Karpas-422 (cell line): ENCODE measurements around the gene NTM. TPM values are rescaled to one million over a fixed set of nuclear protein-coding genes. Genes with fewer than 3 reads are reported as not detected.

ENCODE experiments used
- DNase-seq: peaks from one replicate; pipeline ENCODE4 v3.0.0-alpha.2; 2015
- H2AFZ ChIP-seq: fragments of 200-600 bp; sonication (generic); 2 replicates; pipeline ENCODE4 v1.6.1; 2014; ENCODE audit warnings: antibody characterized with exemption, low read length, mixed read lengths
- H3K27ac ChIP-seq: fragments of 200-600 bp; sonication (generic); 2 replicates; pipeline ENCODE4 v1.5.1; 2014; ENCODE audit warnings: mild to moderate bottlenecking, low read length, moderate library complexity
- H3K27me3 ChIP-seq: fragments of 200-600 bp; sonication (generic); 2 replicates; pipeline ENCODE4 v1.6.1; 2014; ENCODE audit warnings: low read length, mixed read lengths
- H3K36me3 ChIP-seq: fragments of 200-600 bp; sonication (generic); 2 replicates; pipeline ENCODE4 v1.6.1; 2014; ENCODE audit warnings: low read length, mixed read lengths; ENCODE audit not compliant: insufficient read depth
- H3K4me1 ChIP-seq: fragments of 200-600 bp; sonication (generic); 2 replicates; pipeline ENCODE4 v1.6.1; 2014; ENCODE audit warnings: mild to moderate bottlenecking, low read length, mixed read lengths
- H3K4me2 ChIP-seq: fragments of 200-600 bp; sonication (generic); 2 replicates; pipeline ENCODE4 v1.6.1; 2014; ENCODE audit warnings: low read length, low read depth, mild to moderate bottlenecking; ENCODE audit not compliant: poor library complexity, severe bottlenecking
- H3K4me3 ChIP-seq: fragments of 200-600 bp; sonication (generic); 2 replicates; pipeline ENCODE4 v1.5.1; 2014; ENCODE audit warnings: mild to moderate bottlenecking, antibody characterized with exemption, low read length, mixed read lengths
- H3K79me2 ChIP-seq: fragments of 200-600 bp; sonication (generic); 2 replicates; pipeline ENCODE4 v1.6.1; 2014; ENCODE audit warnings: mild to moderate bottlenecking, low read length, mixed read lengths
- H3K9ac ChIP-seq: fragments of 200-600 bp; sonication (generic); 2 replicates; pipeline ENCODE4 v1.6.0; 2014; ENCODE audit warnings: low read length
- H3K9me2 ChIP-seq: fragments of 200-600 bp; sonication (generic), shearing (Covaris generic); replicated peaks from 2 replicates; pipeline ENCODE4 v1.6.0; 2014; ENCODE audit warnings: mild to moderate bottlenecking, low read length, moderate library complexity; ENCODE audit not compliant: insufficient read depth
- H3K9me3 ChIP-seq: fragments of 300-700, 200-600 bp; sonication (generic); 2 replicates; pipeline ENCODE4 v1.6.1; 2014; ENCODE audit warnings: low read length, mixed read lengths
- H4K20me1 ChIP-seq: fragments of 200-600 bp; sonication (generic); 2 replicates; pipeline ENCODE4 v1.6.1; 2014; ENCODE audit warnings: mild to moderate bottlenecking, antibody characterized with exemption, low read length, low read depth; ENCODE audit not compliant: insufficient read depth
- total RNA-seq: library from RNA; depleted of rRNA; stranded (reverse); fragments of >200 nt; shearing (Covaris generic); gene quantifications from 2 replicates; pipeline ENCODE4 v1.2.3, GENCODE V29; 2014; ENCODE audit warnings: low replicate concordance

Gene NTM
- total RNA-seq, 1 experiment from 2014 or later: not detected

DNA sequence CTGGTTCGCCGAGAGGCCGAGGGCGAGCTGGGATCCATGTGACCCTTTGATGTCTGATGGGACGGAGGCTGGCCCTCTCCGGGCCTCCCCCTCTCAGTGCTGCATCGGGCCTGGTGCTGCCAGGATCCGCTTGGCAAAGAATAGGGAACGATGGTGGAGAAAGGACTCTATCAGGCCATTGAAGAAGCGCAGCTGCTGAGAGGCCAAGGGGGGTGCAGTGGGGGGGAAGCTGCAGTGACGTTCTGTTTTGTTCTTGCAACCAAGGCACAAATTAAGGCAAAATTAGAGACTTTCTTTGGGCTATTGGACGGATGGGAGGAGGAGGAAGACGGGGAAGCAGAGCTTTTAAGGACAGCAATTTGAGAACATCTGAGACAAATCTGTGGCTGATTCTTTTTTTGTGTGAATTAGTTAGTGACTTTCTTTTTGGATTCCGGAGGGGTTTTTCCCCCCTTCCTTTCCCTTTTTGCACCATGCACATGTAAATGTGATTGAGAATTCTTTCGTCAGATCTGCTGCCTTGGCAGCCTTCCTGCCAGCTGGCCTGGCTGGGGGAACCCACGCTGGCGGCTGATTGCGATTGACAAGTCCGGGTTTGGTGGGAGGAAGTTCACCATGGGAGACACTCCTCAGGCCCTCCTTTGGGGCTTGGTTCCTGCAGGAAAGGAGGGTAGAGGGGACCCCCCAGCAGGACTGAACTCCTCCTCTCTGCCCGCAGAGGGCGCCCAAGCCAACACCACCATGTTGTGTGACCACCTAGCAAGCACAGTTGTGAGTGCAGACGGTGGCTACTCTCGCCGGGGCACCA, 214.6 kb downstream of the NTM start:
- Histone ChIP-seq H3K27me3 (no peaks in the 10 kb centered on the region), H4K20me1 (no peaks in the 10 kb centered on the region), H3K9me2 (no peaks in the 10 kb centered on the region), H3K4me1 (no peaks in the 10 kb centered on the region), H3K79me2 (no peaks in the 10 kb centered on the region), H3K4me2 (no peak overlapping the region), H3K9me3 (no peaks in the 10 kb centered on the region), H3K9ac (no peak overlapping the region), H3K27ac (no peak overlapping the region), H3K4me3 (no peak overlapping the region), H3K36me3 (no peaks in the 10 kb centered on the region), H2AFZ (no peak overlapping the region)
- DNase-seq: peak; percentile 54

DNA sequence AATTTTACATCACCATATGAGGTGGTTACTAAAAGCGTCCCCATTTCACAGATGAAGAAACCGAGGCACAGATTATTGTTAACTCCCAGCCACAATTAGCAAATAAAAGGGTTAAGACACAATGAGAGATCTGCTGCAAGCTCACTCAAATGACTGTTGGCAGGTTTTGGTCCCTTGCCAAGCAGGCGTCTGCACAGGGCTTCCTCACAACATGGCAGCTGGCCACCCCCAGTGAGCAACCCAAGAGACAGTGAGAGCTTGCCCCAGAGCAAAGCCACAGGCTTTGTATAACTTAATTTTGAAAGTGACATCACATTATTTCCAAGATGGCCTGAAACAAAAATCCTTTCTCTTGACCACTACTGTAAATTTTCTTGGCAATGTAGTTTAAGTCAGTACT, 217.6 kb downstream of the NTM start:
- H3K4me2 ChIP-seq: no peak overlapping the region
- peaks cover 2% of the 10 kb centered on the region; the same call in 1 of the 2 replicates for H3K4me1 ChIP-seq
- no peaks in the 10 kb centered on the region for H3K9me3 ChIP-seq
- no peak overlapping the region for H3K27ac ChIP-seq
- no peak overlapping the region for H3K4me3 ChIP-seq
- H3K79me2 ChIP-seq: no peaks in the 10 kb centered on the region
- no peaks in the 10 kb centered on the region for H4K20me1 ChIP-seq
- H3K27me3 ChIP-seq: no peaks in the 10 kb centered on the region
- no peak overlapping the region for H3K9ac ChIP-seq
- H2AFZ ChIP-seq: no peak overlapping the region
- no peaks in the 10 kb centered on the region for H3K9me2 ChIP-seq
- DNase-seq: no peak
- H3K36me3 ChIP-seq: no peaks in the 10 kb centered on the region

DNA sequence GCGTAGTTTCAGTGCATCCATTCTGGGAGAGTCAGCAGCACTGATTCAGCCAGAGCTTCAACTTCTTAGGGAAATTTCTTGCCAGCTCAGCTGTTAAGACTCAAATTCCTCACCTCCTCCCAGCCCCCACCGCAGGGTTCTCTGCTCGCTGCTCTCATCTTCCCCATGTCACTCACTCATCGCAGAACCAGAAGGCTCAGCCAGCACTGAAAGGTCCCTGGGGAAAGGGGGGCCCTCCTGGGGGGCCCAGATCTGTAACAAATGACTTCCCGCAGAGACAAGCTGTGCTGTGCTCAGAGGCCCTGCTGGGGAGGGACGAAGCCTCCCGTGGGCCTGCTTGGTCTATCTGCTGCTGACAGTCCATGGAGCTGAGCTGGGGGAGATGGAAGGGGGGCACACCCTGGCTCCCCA, 220.6 kb downstream of the NTM start:
- no peaks in the 10 kb centered on the region for H3K9me2 ChIP-seq
- H3K4me2 ChIP-seq: no peak overlapping the region
- peaks cover 2% of the 10 kb centered on the region; the same call in 1 of the 2 replicates for H3K4me1 ChIP-seq

GRCh38 chr11:131592152-131592551, 221.7 kb downstream of the NTM start:
- no peak overlapping the region for H3K4me2 ChIP-seq
- no peaks in the 10 kb centered on the region for H3K9me2 ChIP-seq
- H3K9me3 ChIP-seq: no peaks in the 10 kb centered on the region
- no peak overlapping the region for H2AFZ ChIP-seq
- H3K27ac ChIP-seq: no peak overlapping the region
- H3K9ac ChIP-seq: no peak overlapping the region
- peaks cover 2% of the 10 kb centered on the region; the same call in 1 of the 2 replicates for H3K4me1 ChIP-seq
- no peaks in the 10 kb centered on the region for H3K36me3 ChIP-seq
- H4K20me1 ChIP-seq: no peaks in the 10 kb centered on the region
- no peak for DNase-seq
- H3K4me3 ChIP-seq: no peak overlapping the region
- no peaks in the 10 kb centered on the region for H3K27me3 ChIP-seq
- no peaks in the 10 kb centered on the region for H3K79me2 ChIP-seq

More for the DNA sequence above, 220.6 kb downstream of the NTM start:
- Histone ChIP-seq H3K36me3 (no peaks in the 10 kb centered on the region), H3K27me3 (no peaks in the 10 kb centered on the region), H3K27ac (no peak overlapping the region), H3K9ac (no peak overlapping the region), H4K20me1 (no peaks in the 10 kb centered on the region), H3K79me2 (no peaks in the 10 kb centered on the region), H3K9me3 (no peaks in the 10 kb centered on the region), H3K4me3 (no peak overlapping the region), H2AFZ (no peak overlapping the region)
- DNase-seq: peak; percentile 42

- no peaks in the 10 kb centered on the region for H3K9me2 ChIP-seq
- no peak overlapping the region for H3K4me3 ChIP-seq
- no peak overlapping the region for H3K27ac ChIP-seq
- no peak overlapping the region for H2AFZ ChIP-seq
- H3K9me3 ChIP-seq: no peaks in the 10 kb centered on the region
- no peaks in the 10 kb centered on the region for H3K79me2 ChIP-seq
- no peak overlapping the region for H3K9ac ChIP-seq
- no peaks in the 10 kb centered on the region for H3K27me3 ChIP-seq
- no peaks in the 10 kb centered on the region for H3K36me3 ChIP-seq
- H3K4me1 ChIP-seq: peaks cover 2% of the 10 kb centered on the region; the same call in 1 of the 2 replicates
- H4K20me1 ChIP-seq: no peaks in the 10 kb centered on the region
- DNase-seq: no peak
- H3K4me2 ChIP-seq: no peak overlapping the region
These were observed 222.3 kb downstream of the NTM start for GRCh38 chr11:131592734-131593133.

DNA sequence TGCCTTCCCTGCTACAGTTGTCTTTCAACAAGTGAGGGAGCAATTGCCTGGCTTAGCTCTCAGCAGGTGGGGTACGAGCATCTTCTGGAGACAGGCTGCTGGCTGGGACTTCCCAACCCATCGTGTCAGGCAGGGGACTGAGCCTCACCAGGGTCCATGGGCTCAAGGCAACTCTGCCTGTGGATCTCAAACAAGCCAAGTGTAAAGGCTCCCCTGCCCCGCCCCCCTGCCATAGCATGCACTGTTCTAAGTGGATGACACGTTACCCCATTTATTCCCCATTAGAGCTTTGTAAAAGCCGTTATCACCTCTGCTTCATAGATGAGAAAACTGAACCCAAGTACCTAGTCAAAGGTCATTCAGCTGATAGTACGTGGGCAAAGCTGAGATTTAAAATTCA, 222.9 kb downstream of the NTM start:
- Histone ChIP-seq H3K9me2 (no peaks in the 10 kb centered on the region), H3K9ac (no peak overlapping the region), H3K4me3 (no peak overlapping the region), H2AFZ (no peak overlapping the region), H3K9me3 (no peaks in the 10 kb centered on the region), H3K27ac (no peak overlapping the region), H4K20me1 (no peaks in the 10 kb centered on the region), H3K27me3 (no peaks in the 10 kb centered on the region), H3K36me3 (no peaks in the 10 kb centered on the region), H3K4me1 (peaks cover 2% of the 10 kb centered on the region; the same call in 1 of the 2 replicates), H3K79me2 (no peaks in the 10 kb centered on the region), H3K4me2 (no peak overlapping the region)
- DNase-seq: no peak

DNA sequence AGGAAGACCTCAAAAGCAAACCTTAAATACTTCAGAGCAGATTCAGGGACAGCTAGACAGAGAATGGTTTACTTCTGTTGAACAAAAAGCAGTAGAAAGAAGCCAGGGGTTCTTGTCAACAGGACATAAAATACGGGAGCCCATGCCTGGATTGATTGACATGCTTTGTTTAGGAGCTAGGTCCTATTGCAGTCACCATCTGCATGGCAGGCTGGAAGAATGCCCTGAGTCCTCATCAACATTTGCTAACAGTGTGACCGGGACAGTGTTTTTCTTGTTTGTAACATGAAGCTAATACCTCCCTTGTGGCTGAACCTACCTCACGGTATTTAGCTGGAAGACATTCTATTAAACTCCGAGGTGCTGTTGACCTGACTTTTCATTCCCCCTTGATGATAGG, 225.4 kb downstream of the NTM start:
- no peaks in the 10 kb centered on the region for H3K79me2 ChIP-seq
- peaks cover 2% of the 10 kb centered on the region; the same call in 1 of the 2 replicates for H3K4me1 ChIP-seq
- H3K9me2 ChIP-seq: no peaks in the 10 kb centered on the region
- H3K27ac ChIP-seq: no peak overlapping the region
- no peak overlapping the region for H3K4me3 ChIP-seq
- no peaks in the 10 kb centered on the region for H3K27me3 ChIP-seq
- H2AFZ ChIP-seq: no peak overlapping the region
- H3K36me3 ChIP-seq: no peaks in the 10 kb centered on the region
- H3K9me3 ChIP-seq: no peaks in the 10 kb centered on the region
- no peak overlapping the region for H3K4me2 ChIP-seq
- no peaks in the 10 kb centered on the region for H4K20me1 ChIP-seq
- DNase-seq: no peak
- no peak overlapping the region for H3K9ac ChIP-seq

GRCh38 chr11:131597890-131598289, 227.5 kb downstream of the NTM start:
- H2AFZ ChIP-seq: no peak overlapping the region
- H3K4me1 ChIP-seq: no peaks in the 10 kb centered on the region
- H3K36me3 ChIP-seq: no peaks in the 10 kb centered on the region
- H3K4me2 ChIP-seq: no peak overlapping the region
- no peaks in the 10 kb centered on the region for H4K20me1 ChIP-seq
- H3K9me2 ChIP-seq: no peaks in the 10 kb centered on the region
- H3K9me3 ChIP-seq: no peaks in the 10 kb centered on the region
- H3K27ac ChIP-seq: no peak overlapping the region
- DNase-seq: no peak
- no peaks in the 10 kb centered on the region for H3K79me2 ChIP-seq
- no peak overlapping the region for H3K4me3 ChIP-seq
- no peak overlapping the region for H3K9ac ChIP-seq
- no peaks in the 10 kb centered on the region for H3K27me3 ChIP-seq
